ENCODE measurements around the gene OLFML2A.
A peak's percentile ranks its signal among the peaks of the same experiment; 100 is the strongest.
"Not testable (repeated sequence)": the region's sequence is repeated elsewhere in the genome, so short reads cannot be mapped to it uniquely, and the experiment has no call there.

The OLFML2A gene

DNA sequence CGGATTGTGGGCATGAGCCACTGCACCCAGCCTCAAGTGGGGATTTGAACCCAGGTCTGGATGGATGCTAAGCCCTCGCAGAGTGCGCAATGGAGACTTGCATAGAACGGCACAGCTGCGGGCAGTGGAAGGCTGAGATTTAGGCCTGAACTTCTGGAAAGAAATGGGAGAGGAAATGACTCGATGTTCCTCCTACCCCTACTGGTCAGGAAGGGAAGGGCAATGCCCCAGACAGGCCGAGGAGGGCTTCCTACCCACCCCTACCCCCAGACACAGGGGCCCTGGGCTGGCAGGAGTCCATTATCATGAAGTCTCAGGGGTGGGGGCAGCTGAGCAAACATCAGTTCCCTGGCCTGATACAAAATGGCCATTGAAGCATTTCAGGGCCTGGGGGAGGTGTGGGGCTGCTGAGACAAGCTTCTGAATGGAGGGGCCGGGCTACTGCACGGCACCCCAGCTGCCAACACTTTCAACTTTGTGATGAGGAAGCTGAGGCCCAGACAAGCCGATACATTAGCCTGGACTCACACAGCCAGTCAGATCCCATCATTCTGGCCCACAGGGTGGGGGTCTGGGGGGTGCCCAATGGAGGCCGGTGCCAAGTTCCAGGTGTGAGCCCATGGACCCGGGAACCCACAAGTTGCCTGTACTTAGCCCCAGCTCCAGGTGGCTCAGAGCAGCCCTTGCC lies 62.8 kb downstream of the OLFML2A start:
- no peak for DNase-seq
- intact Hi-C loops (cut with DNase I), result no loop called here

DNA sequence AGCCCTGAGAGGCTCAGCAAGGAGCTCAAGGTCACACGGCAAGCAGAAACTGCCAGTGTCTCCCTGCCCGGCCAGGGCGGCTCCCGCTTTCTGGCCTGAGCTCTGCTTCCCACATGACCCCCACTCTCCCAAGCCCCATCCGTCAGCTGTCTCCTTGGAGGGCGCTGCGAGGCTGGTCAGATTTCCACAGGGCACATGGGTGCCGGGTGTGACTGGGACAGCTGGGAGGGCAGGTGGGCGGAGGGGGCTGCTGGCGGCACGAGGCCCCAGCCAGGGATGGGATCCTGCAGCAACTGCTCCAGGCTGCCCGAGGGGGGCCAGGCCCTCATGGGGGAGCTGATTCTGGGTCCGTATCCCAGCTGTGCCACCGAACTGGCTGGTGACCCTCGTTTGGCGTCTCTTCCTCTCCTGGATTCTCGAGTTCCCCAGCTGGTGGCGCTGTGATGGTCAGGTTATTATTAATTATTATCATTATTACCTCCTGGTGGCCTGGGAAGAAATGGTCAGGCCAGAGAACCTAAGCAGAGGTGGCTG lies 63.4 kb downstream of the OLFML2A start:
- no peak for DNase-seq
- intact Hi-C loops (cut with DNase I), result no loop called here

DNA sequence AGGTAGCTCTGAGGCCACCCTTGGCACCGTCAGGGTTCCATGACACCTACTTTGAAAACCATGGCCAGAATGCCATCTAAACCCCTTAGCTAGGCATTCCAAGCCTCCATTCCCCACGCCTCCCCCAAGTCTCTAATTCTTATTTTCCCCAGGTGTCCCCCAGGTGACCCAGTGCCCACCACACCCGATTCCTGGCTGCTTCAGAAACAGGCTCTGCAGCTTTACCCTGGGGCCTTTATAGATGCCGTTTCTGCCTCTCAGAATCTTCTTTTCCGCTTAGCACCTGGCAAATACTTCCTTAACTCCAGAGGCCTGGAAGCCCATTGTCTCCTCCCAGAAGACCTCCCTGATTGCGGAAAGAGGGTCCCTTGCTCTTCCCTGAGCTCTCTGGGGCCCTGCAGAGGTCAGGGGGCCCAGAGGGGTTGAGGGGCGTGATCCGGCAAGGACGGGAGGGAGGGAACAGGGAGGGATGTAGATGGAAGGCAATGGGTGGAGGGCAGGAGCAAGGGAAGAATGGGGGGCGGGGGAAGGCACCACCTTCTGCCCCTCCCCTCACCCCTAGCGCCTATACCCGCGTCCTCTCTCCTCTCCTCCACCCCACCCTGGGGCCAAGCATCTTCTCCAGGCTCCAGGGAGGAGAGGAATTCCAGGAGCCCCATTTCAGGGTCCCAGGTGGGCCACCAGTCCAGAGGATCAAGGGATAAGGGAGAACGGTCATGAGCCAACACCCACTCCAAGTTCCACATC lies 64.3 kb downstream of the OLFML2A start:
- no peak for DNase-seq
- intact Hi-C loops (cut with DNase I), result no loop called here

DNA sequence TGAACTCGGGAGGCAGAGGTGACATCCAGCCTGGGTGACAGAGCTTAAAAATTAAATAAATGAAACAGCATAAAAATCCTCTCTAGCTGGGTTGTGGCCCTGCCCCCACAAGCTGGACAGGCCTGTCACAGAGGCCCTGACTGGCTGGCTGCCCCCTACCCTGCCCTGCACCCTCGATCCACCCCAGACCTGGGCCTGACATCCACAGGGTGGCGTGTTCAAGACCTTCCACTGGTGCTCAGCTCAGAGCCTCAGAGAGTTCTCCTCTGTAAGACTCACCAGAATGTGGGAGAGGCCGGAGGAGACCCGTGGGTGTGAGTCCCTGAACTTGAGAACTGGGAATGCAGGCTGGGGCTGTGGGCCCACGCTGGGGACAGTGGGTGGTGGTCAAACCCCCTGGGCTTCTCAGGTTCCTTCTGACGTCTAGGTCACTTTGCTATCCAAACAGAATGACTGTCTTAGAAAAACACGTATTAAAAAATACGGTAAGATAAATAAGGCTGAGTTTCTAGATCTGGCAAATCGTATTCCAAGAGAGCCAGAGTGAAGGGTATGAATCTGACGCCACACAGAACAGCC lies 66.6 kb downstream of the OLFML2A start:
- DNase-seq, result no peak
- intact Hi-C loops (cut with DNase I), result no loop called here

DNA sequence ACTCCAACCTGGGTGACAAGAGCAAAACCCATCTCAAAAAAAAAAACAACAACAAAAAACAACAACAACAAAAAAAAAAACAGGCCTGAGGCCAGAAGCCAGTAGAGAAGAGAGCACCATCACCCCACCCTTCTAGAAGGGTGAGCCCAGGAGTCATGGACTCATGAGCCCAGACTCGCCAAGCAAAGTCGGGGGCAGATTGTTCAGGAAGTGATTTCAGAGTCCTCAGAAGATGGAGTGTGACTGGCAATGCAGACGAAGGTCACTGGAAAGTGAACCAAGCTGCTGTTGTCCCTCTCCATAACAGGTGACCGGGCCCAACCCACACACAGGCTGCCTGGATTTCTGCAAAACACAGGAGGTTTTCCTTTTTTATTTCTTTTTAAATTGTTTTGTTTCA lies 67.4 kb downstream of the OLFML2A start:
- intact Hi-C loops (cut with DNase I), result no loop called here
- no peak for DNase-seq

DNA sequence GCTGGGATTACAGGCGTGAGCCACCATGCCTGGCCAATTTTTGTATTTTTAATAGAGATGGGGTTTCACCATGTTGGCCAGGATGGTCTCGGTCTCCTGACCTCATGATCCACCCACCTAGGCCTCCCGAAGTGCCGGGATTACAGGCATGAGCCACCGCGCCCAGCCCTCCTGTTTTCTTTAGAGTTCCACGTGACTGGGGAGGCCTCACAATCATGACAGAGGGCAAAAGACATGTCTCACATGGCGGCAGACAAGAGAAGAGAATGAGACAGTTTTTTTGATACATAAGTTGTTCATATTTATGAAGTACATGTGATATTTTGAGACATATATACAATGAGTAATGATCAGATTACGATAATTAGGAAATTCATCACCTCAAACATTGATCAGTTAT lies 69.5 kb downstream of the OLFML2A start:
- intact Hi-C loops (cut with DNase I); DNase-seq: not testable (repeated sequence)

DNA sequence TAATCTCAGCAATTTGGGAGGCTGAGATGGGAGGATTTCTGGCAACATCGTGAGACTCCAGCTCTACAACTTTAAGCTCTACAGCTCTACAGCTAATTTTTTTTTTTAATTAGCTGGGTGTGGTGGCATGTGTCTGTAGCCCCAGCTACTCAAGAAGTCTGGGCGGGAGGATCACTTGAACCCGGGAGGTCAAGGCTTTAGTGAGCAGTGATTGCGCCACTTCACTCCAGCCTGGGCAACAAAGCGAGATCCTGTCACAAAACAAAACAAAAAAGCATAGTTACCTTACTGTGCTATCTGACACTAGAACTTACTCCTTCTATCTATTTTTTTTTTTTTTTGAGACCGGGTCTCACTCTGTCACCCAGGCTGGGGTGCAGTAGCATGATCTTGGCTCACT lies 70.0 kb downstream of the OLFML2A start:
- intact Hi-C loops (cut with DNase I), result no loop called here
- DNase-seq, result no peak

DNA sequence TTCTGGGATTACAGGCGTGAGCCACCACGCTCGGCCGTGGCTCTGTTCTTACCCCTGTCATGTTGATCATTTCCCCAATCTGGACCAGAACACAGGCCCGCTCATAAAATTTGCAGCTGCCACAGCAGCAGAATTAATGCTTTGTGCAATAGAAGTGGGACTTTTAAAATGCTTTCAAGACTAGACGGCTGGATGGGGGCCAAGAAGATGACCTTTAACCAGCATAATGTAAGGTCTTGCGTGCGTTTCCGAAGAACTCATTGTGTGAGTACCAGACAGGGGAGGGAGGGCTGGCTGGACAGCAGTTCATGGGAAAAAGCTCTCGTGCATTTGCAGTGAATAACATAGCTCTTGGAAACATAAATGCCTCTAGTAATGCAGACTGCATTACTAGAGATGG lies 72.9 kb downstream of the OLFML2A start:
- DNase-seq, result no peak

DNA sequence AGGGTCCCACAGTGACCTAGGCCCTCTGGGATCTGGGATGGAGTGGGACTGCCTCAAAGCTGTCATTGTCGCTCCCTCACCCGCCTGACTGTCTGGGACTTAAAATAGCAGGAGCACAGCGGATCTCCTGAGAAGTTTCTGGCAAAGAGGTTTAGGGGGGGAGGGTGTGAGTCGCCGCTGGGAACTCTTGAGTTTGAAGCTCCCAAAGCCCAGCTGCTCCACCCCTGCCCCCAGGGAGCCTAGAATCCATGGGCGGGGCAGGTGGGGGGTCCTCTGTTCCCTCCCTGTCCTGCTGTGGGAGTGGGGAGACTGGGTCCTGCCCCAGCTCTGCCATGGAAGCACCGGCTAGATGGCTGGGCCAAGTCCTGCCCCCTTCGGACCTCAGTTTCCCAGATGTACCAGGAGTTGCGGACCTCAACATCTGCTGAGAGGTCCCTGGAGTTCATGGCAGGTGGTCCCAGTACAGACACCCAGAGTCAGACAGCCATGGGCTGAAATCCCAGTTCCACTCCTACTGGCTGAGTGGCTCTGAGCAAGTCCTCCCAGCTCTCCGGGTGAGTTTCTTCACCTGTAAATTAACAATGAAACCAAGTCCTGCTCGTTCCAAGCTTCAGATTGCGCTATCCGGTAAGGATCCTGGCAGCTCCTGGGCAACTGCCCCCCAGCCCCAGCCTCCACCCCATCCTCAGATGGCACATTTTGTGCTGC lies 75.3 kb downstream of the OLFML2A start:
- intact Hi-C loops (cut with DNase I), result loop anchor here (2.0 kb wide), 1 partner anchor 79 kb away; no protein-coding TSS in a partner anchor
- DNase-seq, result no peak

More for the DNA sequence above, 72.9 kb downstream of the OLFML2A start:
- intact Hi-C loops (cut with DNase I), result no loop called here

DNA sequence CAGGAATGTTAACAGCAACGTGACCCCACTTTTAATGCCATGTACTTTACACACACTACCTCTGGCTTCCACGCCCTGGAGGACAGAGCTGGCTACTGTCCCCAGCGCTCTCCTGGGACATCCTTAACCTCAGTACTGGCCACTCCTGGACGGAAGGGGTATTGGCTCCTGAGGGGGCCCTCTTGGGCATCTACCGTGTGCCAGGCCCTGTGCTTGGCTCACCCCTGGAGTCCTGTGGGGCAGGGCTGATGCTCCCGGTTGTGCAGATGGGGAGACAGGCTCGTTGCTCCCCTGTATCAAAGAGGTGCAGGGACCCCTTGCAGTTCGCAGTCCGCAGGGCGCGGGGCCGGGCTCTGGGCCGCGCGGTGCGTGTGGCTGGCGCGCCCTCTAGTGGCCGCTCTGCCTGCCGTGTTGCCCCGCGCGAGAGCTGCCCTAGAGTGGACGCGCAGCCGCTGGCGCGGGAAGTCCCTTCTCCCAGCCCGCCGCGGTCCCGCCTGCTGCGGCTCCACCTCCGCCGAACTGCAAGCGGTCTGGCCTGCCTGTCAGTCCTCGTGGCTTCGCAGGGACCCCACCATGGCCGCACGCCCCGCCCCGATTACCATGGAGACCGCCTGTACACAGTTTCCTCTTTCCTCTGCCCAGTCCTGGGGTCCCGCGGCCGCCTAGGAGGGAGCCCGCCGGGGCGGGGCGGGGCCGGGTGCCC lies 76.0 kb downstream of the OLFML2A start, which contains the start of gene WDR38:
WDR38 (plus strand) TSS at position 632 of the 703 bp plus-strand sequence. CDS start 72 bp downstream, outside the sequence.
- intact Hi-C loops (cut with DNase I), result loop anchor here (2.0 kb wide), 1 partner anchor 80 kb away; no protein-coding TSS in a partner anchor
- DNase-seq, result peak in 41 of 42 donors; percentile 37 to 88 (median 72)

DNA sequence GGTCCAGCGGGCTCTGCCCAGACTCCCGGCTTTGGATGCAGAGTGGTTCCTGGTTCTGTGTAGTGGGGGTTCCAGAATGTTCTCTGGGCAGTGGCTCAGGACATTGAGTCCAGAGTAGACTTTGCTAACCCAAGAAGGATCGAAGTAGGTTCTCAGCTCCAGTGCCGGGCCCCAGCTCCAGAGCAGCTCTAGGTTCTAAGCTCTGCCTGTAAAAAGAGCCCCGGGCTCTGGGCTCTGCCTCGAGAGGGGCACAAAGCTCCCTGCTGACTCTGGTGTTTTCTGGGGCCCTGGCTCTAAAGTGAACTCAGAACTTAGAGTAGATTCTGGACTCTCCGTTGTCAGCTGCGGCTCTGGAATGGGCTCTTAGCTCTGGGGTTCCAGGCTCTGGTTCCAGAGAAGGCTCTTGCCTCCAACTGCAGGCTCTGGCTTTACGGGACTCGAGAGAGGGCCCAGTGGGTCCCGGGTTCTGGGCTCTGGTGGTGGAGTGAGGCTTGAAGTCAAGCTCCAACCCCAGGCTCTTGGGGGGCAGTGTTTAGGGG lies 76.7 kb downstream of the OLFML2A start:
- intact Hi-C loops (cut with DNase I), result loop anchor here (2.0 kb wide), 1 partner anchor 81 kb away; no protein-coding TSS in a partner anchor
- DNase-seq, result no peak

DNA sequence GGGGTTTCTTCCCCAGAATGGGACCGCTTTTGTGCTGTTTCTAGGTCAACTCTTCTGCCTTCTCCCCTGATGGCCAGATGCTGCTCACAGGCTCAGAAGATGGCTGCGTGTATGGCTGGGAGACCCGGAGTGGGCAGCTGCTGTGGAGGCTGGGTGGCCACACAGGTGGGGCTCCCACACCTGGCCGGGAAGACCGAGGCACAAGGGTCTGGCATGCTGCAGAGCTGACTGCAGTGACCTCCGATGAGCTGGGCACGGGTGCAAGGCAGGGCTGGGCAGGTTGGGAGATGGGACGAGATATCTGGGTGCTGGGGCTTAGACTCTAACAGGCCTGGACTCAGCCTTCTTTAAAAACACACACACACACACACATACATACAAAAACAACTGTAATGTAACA lies 77.2 kb downstream of the OLFML2A start:
- no peak for DNase-seq
- intact Hi-C loops (cut with DNase I), result no loop called here

DNA sequence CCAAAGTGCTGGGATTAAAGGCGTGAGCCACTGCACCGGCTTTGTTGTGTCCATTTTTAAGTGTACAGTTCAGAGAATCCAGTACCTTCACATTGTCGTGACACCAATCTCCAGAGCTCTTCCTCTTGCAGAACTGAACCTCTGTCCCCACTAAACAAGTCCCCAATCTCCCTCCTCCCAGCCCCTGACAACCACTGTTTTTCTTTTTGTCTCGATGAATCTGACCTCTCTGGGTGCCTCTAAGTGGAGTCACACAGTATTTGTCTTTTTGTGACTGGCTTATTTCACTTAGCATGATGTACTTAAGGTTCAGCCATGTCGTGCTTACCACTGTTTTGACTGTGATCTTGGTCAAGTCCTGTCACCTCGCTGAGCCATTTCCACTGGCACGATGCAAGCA lies 77.9 kb downstream of the OLFML2A start:
- intact Hi-C loops (cut with DNase I), result no loop called here
- no peak for DNase-seq

DNA sequence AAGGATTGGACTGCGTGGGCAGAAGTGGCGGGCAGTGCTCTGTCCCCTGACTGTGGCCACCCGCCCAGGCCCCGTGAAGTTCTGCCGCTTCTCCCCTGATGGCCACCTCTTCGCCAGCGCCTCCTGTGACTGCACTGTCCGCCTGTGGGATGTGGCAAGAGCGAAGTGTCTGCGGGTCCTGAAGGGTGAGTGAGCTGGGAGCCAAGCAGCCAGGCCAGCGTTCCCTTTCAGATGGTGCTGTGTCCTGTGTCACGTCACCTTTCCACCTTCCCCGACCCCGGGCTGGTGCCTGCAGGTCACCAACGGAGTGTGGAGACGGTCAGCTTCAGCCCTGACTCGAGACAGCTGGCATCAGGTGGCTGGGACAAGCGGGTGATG lies 78.6 kb downstream of the OLFML2A start:
- DNase-seq, result no peak
- intact Hi-C loops (cut with DNase I), result no loop called here

DNA sequence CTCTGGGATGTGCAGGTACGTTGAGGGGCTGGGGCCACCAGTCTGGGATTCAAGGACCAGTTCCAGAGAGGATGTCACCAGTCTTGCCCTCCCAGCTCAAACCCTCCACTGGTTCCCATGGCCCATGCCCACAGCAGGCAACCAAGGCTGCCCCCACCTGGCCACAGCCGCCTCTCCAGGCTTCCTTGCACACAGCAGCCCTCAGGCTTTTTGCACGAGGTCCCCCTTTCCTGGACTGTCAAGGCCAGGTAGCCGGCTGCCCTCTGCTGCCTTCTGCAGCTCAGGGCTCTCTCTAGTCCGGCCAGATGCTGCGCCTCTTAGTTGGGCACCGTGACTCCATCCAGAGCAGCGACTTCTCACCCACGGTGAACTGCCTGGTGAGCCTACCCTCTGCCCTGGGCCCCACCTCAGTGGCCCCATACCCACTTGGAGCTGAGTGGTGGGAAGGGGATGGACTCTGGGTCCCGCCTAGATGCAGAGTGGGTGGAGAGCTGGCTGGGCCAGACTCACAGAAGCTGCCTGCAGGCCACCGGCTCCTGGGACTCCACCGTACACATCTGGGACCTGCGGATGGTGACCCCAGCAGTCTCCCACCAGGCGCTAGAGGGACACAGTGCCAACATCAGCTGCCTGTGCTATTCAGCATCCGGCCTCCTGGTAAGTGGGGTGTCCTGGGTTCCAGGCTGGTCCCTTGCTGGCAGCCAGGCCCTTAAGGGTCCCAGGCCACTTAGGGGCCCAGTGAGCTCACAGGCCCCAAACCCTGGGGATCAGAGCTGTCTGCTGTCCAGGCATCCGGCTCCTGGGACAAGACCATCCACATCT lies 79.2 kb downstream of the OLFML2A start:
- intact Hi-C loops (cut with DNase I), result no loop called here
- DNase-seq, result peak in 4 of 42 donors; percentile 33 to 50 (median 39)

DNA sequence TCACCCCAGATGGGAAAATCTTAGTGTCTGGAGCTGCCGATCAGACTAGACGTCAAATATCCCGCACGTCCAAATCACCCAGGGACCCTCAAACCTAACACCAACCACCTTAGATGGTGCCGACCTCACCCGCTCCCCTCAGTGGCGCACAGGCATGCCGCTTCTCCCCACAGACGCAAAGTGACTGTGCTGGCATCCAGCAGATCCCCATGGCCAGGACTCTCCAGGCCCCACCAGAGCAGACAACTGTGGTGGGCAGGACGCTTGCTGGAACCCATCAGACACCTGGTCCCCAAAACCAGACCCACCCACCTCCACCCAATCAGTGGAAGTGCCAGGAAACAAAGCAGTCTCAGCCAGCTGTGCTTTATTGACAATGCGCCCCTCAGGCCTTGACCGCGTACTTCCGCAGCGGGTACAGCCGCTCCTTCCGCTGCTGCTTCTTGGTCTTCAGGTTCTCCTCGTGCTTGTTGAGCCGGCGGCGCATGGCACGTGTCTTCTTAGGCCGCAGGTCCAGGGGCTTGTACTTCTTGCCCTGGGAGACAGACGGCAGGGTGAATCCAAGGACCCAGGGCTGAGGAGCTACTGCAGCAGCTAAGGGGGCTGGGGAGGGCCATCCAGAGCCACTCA lies 80.7 kb downstream of the OLFML2A start:
- intact Hi-C loops (cut with DNase I), result no loop called here
- DNase-seq, result peak in 1 of 42 donors; percentile 35

Measured in head of caudate nucleus (tissue), 42 donors.